ELF-1 (cell line): ENCODE data around the gene PFKFB1.

ENCODE experiments used
- DNase-seq: peaks from one replicate; pipeline ENCODE4 v3.0.0-alpha.2; 2016; ENCODE audit warnings: low read depth, low spot score

PFKFB1 gene

GRCh38 chrX:54922547-54922946 is 71.4 kb downstream of the PFKFB1 start:
- DNase-seq: no peak

GRCh38 chrX:54921427-54922021 is 72.5 kb downstream of the PFKFB1 start:
- DNase-seq: peak; percentile 88

- peak; percentile 80 for DNase-seq
Observed at GRCh38 chrX:54920610-54921426, 73.2 kb downstream of the PFKFB1 start, which contains the start of gene TRO. TRO (plus strand) TSS chrX:54920824; CDS start chrX:54922247, 1,423 bp downstream.

GRCh38 chrX:54909941-54910340 is 84.0 kb downstream of the PFKFB1 start:
- DNase-seq: no peak

GRCh38 chrX:54894159-54894558 is 99.8 kb downstream of the PFKFB1 start:
- peak; percentile 20 for DNase-seq

- peak; percentile 27 for DNase-seq
Observed at GRCh38 chrX:54891573-54891972, 102.4 kb downstream of the PFKFB1 start.

- no peak for DNase-seq
Observed at GRCh38 chrX:54885740-54886139, 108.2 kb downstream of the PFKFB1 start.
